ENCODE measurements around the gene TRRAP. TPM values are rescaled to one million over a fixed set of nuclear protein-coding genes. Genes with fewer than 3 reads are reported as not detected.

TRRAP gene
- total RNA-seq, 1 experiment from 2014 or later = 26.1 TPM

- H3K4me2 ChIP-seq (ENCODE audit: low read depth, low read length, poor library complexity, severe bottlenecking) = no peak overlapping the region
- H3K79me2 ChIP-seq (ENCODE audit: low read length) = peaks cover 24% of the 10 kb centered on the region
- 0 out of 2 replicates have a peak, but pooled peaks cover 3% of the 10 kb centered on the region for H4K20me1 ChIP-seq (ENCODE audit: insufficient read depth, low read depth, low read length)
- no peak overlapping the region for H3K4me3 ChIP-seq (ENCODE audit: low read length)
- H3K27me3 ChIP-seq (ENCODE audit: low read length) = no peaks in the 10 kb centered on the region
- H3K27ac ChIP-seq (ENCODE audit: low read length) = no peak overlapping the region
- H3K9ac ChIP-seq (ENCODE audit: low read length) = no peak overlapping the region
- no peaks in the 10 kb centered on the region for H3K9me2 ChIP-seq (replicated peaks; ENCODE audit: insufficient read depth, low read length)
- H3K36me3 ChIP-seq (ENCODE audit: insufficient read depth, low read length) = peaks cover 40% of the 10 kb centered on the region; the same call in 1 of the 2 replicates
- no peaks in the 10 kb centered on the region for H3K4me1 ChIP-seq (ENCODE audit: low read length)
- H3K9me3 ChIP-seq (ENCODE audit: low read length) = no peaks in the 10 kb centered on the region
- no peak overlapping the region for H2AFZ ChIP-seq (ENCODE audit: low read length)
- DNase-seq = no peak
Measured at GRCh38 chr7:98949336-98950044, 71.2 kb downstream of the TRRAP start.

- H3K36me3 ChIP-seq (ENCODE audit: insufficient read depth, low read length) = peaks cover 43% of the 10 kb centered on the region
Measured at GRCh38 chr7:98955992-98956391, 77.7 kb downstream of the TRRAP start.

DNA sequence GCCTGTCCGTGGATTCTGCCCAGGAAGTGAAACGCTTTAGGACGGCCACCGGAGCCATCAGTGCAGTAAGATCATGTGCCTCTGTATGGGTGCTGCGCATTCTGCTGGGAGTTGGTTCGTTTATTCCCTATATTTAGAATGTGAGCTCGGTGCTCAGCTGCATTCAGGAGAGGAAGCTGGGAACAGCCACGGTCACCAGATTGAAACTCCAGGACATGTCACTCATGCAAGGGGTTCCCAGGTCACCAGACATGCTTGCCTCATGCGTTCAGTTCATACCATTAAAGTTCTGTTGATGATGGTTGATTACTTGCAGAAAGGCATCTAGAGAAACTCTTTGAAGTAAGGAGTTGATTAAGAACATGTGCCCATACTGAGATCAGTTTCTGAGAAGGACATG is 78.1 kb downstream of the TRRAP start:
- H3K9me2 ChIP-seq (replicated peaks; ENCODE audit: insufficient read depth, low read length) = no peaks in the 10 kb centered on the region
- H3K4me2 ChIP-seq (ENCODE audit: low read depth, low read length, poor library complexity, severe bottlenecking) = no peak overlapping the region
- H3K4me1 ChIP-seq (ENCODE audit: low read length) = no peaks in the 10 kb centered on the region
- H3K27me3 ChIP-seq (ENCODE audit: low read length) = no peaks in the 10 kb centered on the region
- H3K36me3 ChIP-seq (ENCODE audit: insufficient read depth, low read length) = peaks cover 47% of the 10 kb centered on the region
- DNase-seq = no peak
- H3K79me2 ChIP-seq (ENCODE audit: low read length) = no peaks in the 10 kb centered on the region
- H3K4me3 ChIP-seq (ENCODE audit: low read length) = no peak overlapping the region
- H4K20me1 ChIP-seq (ENCODE audit: insufficient read depth, low read depth, low read length) = peaks cover 3% of the 10 kb centered on the region; the same call in 1 of the 2 replicates
- H3K9me3 ChIP-seq (ENCODE audit: low read length) = no peaks in the 10 kb centered on the region
- H3K9ac ChIP-seq (ENCODE audit: low read length) = no peak overlapping the region
- H3K27ac ChIP-seq (ENCODE audit: low read length) = no peak overlapping the region
- no peak overlapping the region for H2AFZ ChIP-seq (ENCODE audit: low read length)

More at GRCh38 chr7:98955992-98956391, 77.7 kb downstream of the TRRAP start:
- H3K9ac ChIP-seq (ENCODE audit: low read length) = no peak overlapping the region
- H3K4me3 ChIP-seq (ENCODE audit: low read length) = no peak overlapping the region
- peaks cover 3% of the 10 kb centered on the region; the same call in 1 of the 2 replicates for H4K20me1 ChIP-seq (ENCODE audit: insufficient read depth, low read depth, low read length)
- H3K27me3 ChIP-seq (ENCODE audit: low read length) = no peaks in the 10 kb centered on the region
- no peak overlapping the region for H3K4me2 ChIP-seq (ENCODE audit: low read depth, low read length, poor library complexity, severe bottlenecking)
- no peaks in the 10 kb centered on the region for H3K4me1 ChIP-seq (ENCODE audit: low read length)
- no peaks in the 10 kb centered on the region for H3K9me3 ChIP-seq (ENCODE audit: low read length)
- no peaks in the 10 kb centered on the region for H3K79me2 ChIP-seq (ENCODE audit: low read length)
- H3K9me2 ChIP-seq (replicated peaks; ENCODE audit: insufficient read depth, low read length) = no peaks in the 10 kb centered on the region
- no peak overlapping the region for H3K27ac ChIP-seq (ENCODE audit: low read length)
- H2AFZ ChIP-seq (ENCODE audit: low read length) = no peak overlapping the region
- DNase-seq = no peak

GRCh38 chr7:98956937-98957336 is 78.6 kb downstream of the TRRAP start:
- H3K36me3 ChIP-seq (ENCODE audit: insufficient read depth, low read length) = peaks cover 47% of the 10 kb centered on the region

GRCh38 chr7:98957766-98958165 is 79.4 kb downstream of the TRRAP start:
- Histone ChIP-seq H3K36me3 (ENCODE audit: insufficient read depth, low read length) (peaks cover 44% of the 10 kb centered on the region), H3K79me2 (ENCODE audit: low read length) (no peaks in the 10 kb centered on the region; the same call in 1 of the 2 replicates), H3K4me2 (ENCODE audit: low read depth, low read length, poor library complexity, severe bottlenecking) (no peak overlapping the region), H3K4me1 (ENCODE audit: low read length) (no peaks in the 10 kb centered on the region), H4K20me1 (ENCODE audit: insufficient read depth, low read depth, low read length) (peaks cover 3% of the 10 kb centered on the region; the same call in 1 of the 2 replicates), H3K9me3 (ENCODE audit: low read length) (no peaks in the 10 kb centered on the region), H3K9ac (ENCODE audit: low read length) (no peak overlapping the region), H3K9me2 (replicated peaks; ENCODE audit: insufficient read depth, low read length) (no peaks in the 10 kb centered on the region), H3K4me3 (ENCODE audit: low read length) (no peak overlapping the region), H3K27ac (ENCODE audit: low read length) (no peak overlapping the region), H3K27me3 (ENCODE audit: low read length) (no peaks in the 10 kb centered on the region), H2AFZ (ENCODE audit: low read length) (no peak overlapping the region)
- no peak for DNase-seq

More at GRCh38 chr7:98956937-98957336, 78.6 kb downstream of the TRRAP start:
- peaks cover 3% of the 10 kb centered on the region; the same call in 1 of the 2 replicates for H4K20me1 ChIP-seq (ENCODE audit: insufficient read depth, low read depth, low read length)
- no peaks in the 10 kb centered on the region for H3K4me1 ChIP-seq (ENCODE audit: low read length)
- H3K27me3 ChIP-seq (ENCODE audit: low read length) = no peaks in the 10 kb centered on the region
- H3K4me3 ChIP-seq (ENCODE audit: low read length) = no peak overlapping the region
- H3K79me2 ChIP-seq (ENCODE audit: low read length) = no peaks in the 10 kb centered on the region
- H3K4me2 ChIP-seq (ENCODE audit: low read depth, low read length, poor library complexity, severe bottlenecking) = no peak overlapping the region
- H3K9me3 ChIP-seq (ENCODE audit: low read length) = no peaks in the 10 kb centered on the region
- DNase-seq = no peak
- H2AFZ ChIP-seq (ENCODE audit: low read length) = no peak overlapping the region
- H3K27ac ChIP-seq (ENCODE audit: low read length) = no peak overlapping the region
- H3K9me2 ChIP-seq (replicated peaks; ENCODE audit: insufficient read depth, low read length) = no peaks in the 10 kb centered on the region
- H3K9ac ChIP-seq (ENCODE audit: low read length) = no peak overlapping the region

- Histone ChIP-seq H3K4me2 (ENCODE audit: low read depth, low read length, poor library complexity, severe bottlenecking) (no peak overlapping the region), H3K27me3 (ENCODE audit: low read length) (no peaks in the 10 kb centered on the region), H2AFZ (ENCODE audit: low read length) (no peak overlapping the region), H3K4me1 (ENCODE audit: low read length) (no peaks in the 10 kb centered on the region), H3K9ac (ENCODE audit: low read length) (no peak overlapping the region), H3K9me3 (ENCODE audit: low read length) (no peaks in the 10 kb centered on the region), H4K20me1 (ENCODE audit: insufficient read depth, low read depth, low read length) (peaks cover 3% of the 10 kb centered on the region; the same call in 1 of the 2 replicates), H3K27ac (ENCODE audit: low read length) (no peak overlapping the region), H3K36me3 (ENCODE audit: insufficient read depth, low read length) (peaks cover 43% of the 10 kb centered on the region), H3K4me3 (ENCODE audit: low read length) (no peak overlapping the region), H3K9me2 (replicated peaks; ENCODE audit: insufficient read depth, low read length) (no peaks in the 10 kb centered on the region), H3K79me2 (ENCODE audit: low read length) (no peaks in the 10 kb centered on the region; the same call in 1 of the 2 replicates)
- no peak for DNase-seq
Measured at GRCh38 chr7:98958968-98959367, 80.6 kb downstream of the TRRAP start.

DNA sequence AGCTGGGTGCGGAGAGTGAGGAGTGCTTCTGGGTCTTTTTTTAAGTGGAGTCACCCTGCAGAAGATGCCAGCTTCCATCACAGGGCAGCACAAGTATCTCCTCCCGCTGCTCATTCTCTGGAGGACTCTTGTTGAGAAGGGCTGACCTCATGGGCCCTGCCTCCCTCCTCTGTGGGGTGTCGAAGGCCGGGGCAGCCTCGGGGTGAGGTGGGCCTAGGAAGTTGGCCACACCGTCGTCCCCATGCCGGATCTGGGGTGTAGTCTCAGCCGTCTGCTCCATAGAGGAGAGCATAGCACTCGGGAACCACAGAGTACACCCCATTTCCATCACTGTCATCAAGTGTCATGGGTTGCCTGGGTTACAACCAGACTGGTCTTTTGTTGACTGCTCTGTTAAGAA is 85.0 kb downstream of the TRRAP start:
- no peak overlapping the region for H3K27ac ChIP-seq (ENCODE audit: low read length)
- 0 out of 2 replicates have a peak, but pooled peaks cover 3% of the 10 kb centered on the region for H4K20me1 ChIP-seq (ENCODE audit: insufficient read depth, low read depth, low read length)
- H3K36me3 ChIP-seq (ENCODE audit: insufficient read depth, low read length) = peaks cover 39% of the 10 kb centered on the region
- no peak overlapping the region for H2AFZ ChIP-seq (ENCODE audit: low read length)
- no peak overlapping the region for H3K4me2 ChIP-seq (ENCODE audit: low read depth, low read length, poor library complexity, severe bottlenecking)
- DNase-seq = no peak
- H3K79me2 ChIP-seq (ENCODE audit: low read length) = no peaks in the 10 kb centered on the region; the same call in 1 of the 2 replicates
- H3K27me3 ChIP-seq (ENCODE audit: low read length) = no peaks in the 10 kb centered on the region
- no peaks in the 10 kb centered on the region for H3K9me3 ChIP-seq (ENCODE audit: low read length)
- H3K9ac ChIP-seq (ENCODE audit: low read length) = no peak overlapping the region
- H3K9me2 ChIP-seq (replicated peaks; ENCODE audit: insufficient read depth, low read length) = no peaks in the 10 kb centered on the region
- H3K4me1 ChIP-seq (ENCODE audit: low read length) = no peaks in the 10 kb centered on the region
- no peak overlapping the region for H3K4me3 ChIP-seq (ENCODE audit: low read length)

DNA sequence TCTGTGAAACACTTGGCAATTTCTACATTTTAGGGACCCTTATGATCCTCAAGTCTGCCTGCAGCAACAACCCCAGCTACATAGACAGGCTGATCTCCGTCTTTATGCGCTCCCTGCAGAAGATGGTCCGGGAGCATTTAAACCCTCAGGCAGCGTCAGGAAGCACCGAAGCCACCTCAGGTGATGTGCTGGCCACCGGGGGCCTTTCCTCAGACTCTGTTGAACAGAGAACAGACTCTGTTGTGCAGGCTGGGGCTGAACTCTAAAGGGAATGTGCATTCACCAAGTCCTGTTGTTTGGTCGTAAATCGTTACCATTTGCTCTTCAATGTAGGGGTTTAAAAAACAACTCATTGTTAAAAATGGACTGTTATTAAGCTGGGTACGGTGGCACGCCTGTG is 86.3 kb downstream of the TRRAP start:
- no peaks in the 10 kb centered on the region for H3K9me3 ChIP-seq (ENCODE audit: low read length)
- no peaks in the 10 kb centered on the region; the same call in 1 of the 2 replicates for H3K79me2 ChIP-seq (ENCODE audit: low read length)
- no peak overlapping the region for H2AFZ ChIP-seq (ENCODE audit: low read length)
- no peak overlapping the region for H3K4me3 ChIP-seq (ENCODE audit: low read length)
- no peaks in the 10 kb centered on the region for H3K4me1 ChIP-seq (ENCODE audit: low read length)
- no peak overlapping the region for H3K4me2 ChIP-seq (ENCODE audit: low read depth, low read length, poor library complexity, severe bottlenecking)
- peaks cover 44% of the 10 kb centered on the region for H3K36me3 ChIP-seq (ENCODE audit: insufficient read depth, low read length)
- no peaks in the 10 kb centered on the region for H3K9me2 ChIP-seq (replicated peaks; ENCODE audit: insufficient read depth, low read length)
- H3K27ac ChIP-seq (ENCODE audit: low read length) = no peak overlapping the region
- DNase-seq = no peak
- H4K20me1 ChIP-seq (ENCODE audit: insufficient read depth, low read depth, low read length) = 0 out of 2 replicates have a peak, but pooled peaks cover under 1% of the 10 kb centered on the region
- no peaks in the 10 kb centered on the region for H3K27me3 ChIP-seq (ENCODE audit: low read length)
- no peak overlapping the region for H3K9ac ChIP-seq (ENCODE audit: low read length)

Measured in Karpas-422 (cell line).